OCI-LY1 (cell line): ENCODE measurements around the gene CD164L2.

ENCODE experiments used
- CTCF ChIP-seq: fragments of 200-600 bp; sonication (generic), shearing (Covaris generic); IDR thresholded peaks from 2 replicates; pipeline ENCODE4 v1.5.1; 2017; ENCODE audit warnings: mild to moderate bottlenecking, antibody characterized with exemption, low read length, moderate library complexity, mixed read lengths
- EZH2 ChIP-seq: fragments of 200-600 bp; sonication (generic), shearing (Covaris generic); IDR thresholded peaks from 2 replicates; pipeline ENCODE4 v1.8.0; 2017; ENCODE audit warnings: borderline replicate concordance, mixed run types, mild to moderate bottlenecking, antibody characterized with exemption, low read length, moderate library complexity, mixed read lengths

- TF ChIP-seq CTCF (no peak), EZH2 (no peak)
Observed at GRCh38 chr1:27414091-27414490, 31.0 kb upstream of the CD164L2 start.
